Endothelial cell of umbilical vein (primary cell): ENCODE results near the gene ATP2C2. TPM values are rescaled to one million over a fixed set of nuclear protein-coding genes. Genes with fewer than 3 reads are reported as not detected.

Experiments
- BruUV-seq: library from RNA; stranded (reverse); fragments of 400-500 nt; replicated peaks from 2 replicates; lab custom pipeline; 2021; lab: Mats Ljungman, UMichigan
- CTCF ChIA-PET: fragments of 300-600, 350-600 bp; sonication (Branson Sonifier 250); formaldehyde crosslinking; loops from one replicate; lab custom pipeline; 2021; ENCODE audit warnings: antibody characterized with exemption, inconsistent platforms; lab: Charles Lee
- POLR2A ChIA-PET: fragments of 300-600, 350-600 bp; sonication (Branson Sonifier 250); formaldehyde crosslinking; loops from one replicate; lab custom pipeline; 2021; ENCODE audit warnings: antibody characterized with exemption, inconsistent platforms; lab: Charles Lee
- DNase-seq: peaks from one replicate; pipeline ENCODE4 v3.0.0-alpha.2; 2011; ENCODE audit warnings: low read depth, low spot score
- FAIRE-seq: peaks from 2 replicates; lab custom pipeline; 2011; peaks lifted over from hg19 to GRCh38; lab: Jason Lieb, UNC
- H2AFZ ChIP-seq: 2 replicates; pipeline ENCODE4 v1.6.0; 2012; ENCODE audit warnings: low read depth, low read length, control low read depth, inconsistent platforms
- H3K27ac ChIP-seq: 2 replicates; pipeline ENCODE4 v1.5.1; 2011; ENCODE audit warnings: low read depth, mild to moderate bottlenecking, control low read depth, low read length, moderate library complexity; ENCODE audit not compliant: insufficient read depth
- H3K27me3 ChIP-seq, 2 experiments: 2 replicates each; pipeline versions ENCODE4 v1.6.0 to v1.6.1; 2011; ENCODE audit warnings: low read length in 2 of 2, mixed read lengths in 1 of 2; ENCODE audit not compliant: control insufficient read depth in 2 of 2, insufficient read depth in 2 of 2
- H3K36me3 ChIP-seq, 2 experiments: 2 replicates in 1 of 2; 3 replicates in 1 of 2; pipeline ENCODE4 v1.5.1; 2011; ENCODE audit warnings: low read length in 2 of 2, mild to moderate bottlenecking in 1 of 2, moderate library complexity in 1 of 2; ENCODE audit not compliant: control insufficient read depth in 2 of 2, insufficient read depth in 2 of 2; ENCODE audit errors: extremely low read depth in 1 of 2
- H3K4me1 ChIP-seq: 3 replicates; pipeline ENCODE4 v1.5.1; 2011; ENCODE audit warnings: mild to moderate bottlenecking, low read length; ENCODE audit not compliant: control insufficient read depth, insufficient read depth; ENCODE audit errors: extremely low read depth
- H3K4me2 ChIP-seq: 2 replicates; pipeline ENCODE4 v1.6.1; 2011; ENCODE audit warnings: low read length, control low read depth, mixed read lengths; ENCODE audit not compliant: insufficient read depth
- H3K4me3 ChIP-seq, 3 experiments: fragments of 200-600 bp in 1 of 3; sonication (generic), shearing (Covaris generic) in 1 of 3; replicated peaks in 1 of 3; 2 replicates each; pipeline ENCODE4 v1.5.1; 2011 to 2016; ENCODE audit warnings: control low read depth in 3 of 3, low read length in 3 of 3, mild to moderate bottlenecking in 2 of 3, inconsistent platforms in 1 of 3, low read depth in 1 of 3, moderate library complexity in 1 of 3; ENCODE audit not compliant: insufficient read depth in 1 of 3
- H3K79me2 ChIP-seq: 2 replicates; pipeline ENCODE4 v1.6.0; 2012; ENCODE audit warnings: low read length, inconsistent platforms; ENCODE audit not compliant: control insufficient read depth, insufficient read depth
- H3K9ac ChIP-seq: replicated peaks from 2 replicates; pipeline ENCODE3; 2011; ENCODE audit warnings: low read length, control low read depth; ENCODE audit not compliant: insufficient read depth; ENCODE audit errors: extremely low read depth
- H3K9me1 ChIP-seq: replicated peaks from 3 replicates; pipeline ENCODE4 v1.6.0; 2011; ENCODE audit warnings: mild to moderate bottlenecking, low read length; ENCODE audit not compliant: control insufficient read depth, insufficient read depth; ENCODE audit errors: extremely low read depth
- H3K9me3 ChIP-seq: replicated peaks from 2 replicates; pipeline ENCODE4 v1.5.1; 2012; ENCODE audit warnings: low read length, inconsistent platforms; ENCODE audit not compliant: control insufficient read depth, insufficient read depth
- H4K20me1 ChIP-seq: replicated peaks from 2 replicates; pipeline ENCODE3; 2011; ENCODE audit warnings: mild to moderate bottlenecking, low read length; ENCODE audit not compliant: control insufficient read depth, insufficient read depth; ENCODE audit errors: extremely low read depth
- EZH2 ChIP-seq: IDR thresholded peaks from 2 replicates; pipeline ENCODE4 v1.6.1; 2012; ENCODE audit warnings: borderline replicate concordance, low read depth, mild to moderate bottlenecking, moderate library complexity, low read length, inconsistent platforms; ENCODE audit not compliant: severe bottlenecking
- FOS ChIP-seq: IDR thresholded peaks from 2 replicates; pipeline ENCODE4 v1.6.1; 2011; ENCODE audit warnings: mild to moderate bottlenecking, low read length, moderate library complexity, borderline replicate concordance; ENCODE audit not compliant: insufficient read depth
- GATA2 ChIP-seq: IDR thresholded peaks from 2 replicates; pipeline ENCODE4 v1.7.0; 2011; ENCODE audit warnings: low read depth, mild to moderate bottlenecking, moderate library complexity, mixed read lengths, low read length; ENCODE audit not compliant: insufficient read length, insufficient read depth
- JUN ChIP-seq: IDR thresholded peaks from 2 replicates; pipeline ENCODE4 v1.6.1; 2011; ENCODE audit warnings: borderline replicate concordance, low read depth; ENCODE audit not compliant: insufficient read length, insufficient read depth
- MAX ChIP-seq: IDR thresholded peaks from 2 replicates; pipeline ENCODE4 v1.6.1; 2011; ENCODE audit not compliant: insufficient read depth, insufficient read length
- MYC ChIP-seq: IDR thresholded peaks from one replicate; pipeline ENCODE4 v1.6.1; 2011; ENCODE audit warnings: mild to moderate bottlenecking, low read depth, low read length
- POLR2A ChIP-seq: IDR thresholded peaks from 2 replicates; pipeline ENCODE4 v1.6.1; 2012; ENCODE audit warnings: low read depth, mild to moderate bottlenecking, control low read depth, low read length
- POLR2AphosphoS5 ChIP-seq: IDR thresholded peaks from 2 replicates; pipeline ENCODE4 v1.6.1; 2012; ENCODE audit warnings: low read depth, mild to moderate bottlenecking, control low read depth, low read length, moderate library complexity; ENCODE audit not compliant: insufficient read depth
- dilution Hi-C: fragments of 300-500 bp; cut with MboI; formaldehyde crosslinking; loops from one replicate; pipeline ENCODE4 v1.15.0; 2019; ENCODE audit warnings: low sequenced_read_pairs; ENCODE audit not compliant: extremely low pct_ligation_motif_present
- intact Hi-C: fragments of 100-400 bp; cut with micrococcal nuclease; formaldehyde crosslinking; loops from one replicate; pipeline ENCODE4 v1.10.0; 2022
- polyA plus RNA-seq, 4 experiments: library from polyadenylated mRNA; depleted of rRNA in 3 of 4; stranded (reverse) in 3 of 4; unstranded in 1 of 4; fragments of >200 nt; gene quantifications; 2 replicates each; pipeline versions ENCODE4 v1.2.1 to v1.2.3, GENCODE V29; 2011 to 2012; ENCODE audit warnings: missing spikeins in 1 of 4
- total RNA-seq: library from RNA; stranded (reverse); gene quantifications from 2 replicates; pipeline ENCODE4 v1.2.3, GENCODE V29; 2021
- TF ChIP-seq, protein P1 (sequence below), 2 donors: IDR thresholded peaks; 1 replicate in 1 of 2; 2 replicates in 1 of 2; pipeline ENCODE4 v1.5.1; 2011; ENCODE audit warnings: low read length in 2 of 2, mild to moderate bottlenecking in 2 of 2, moderate library complexity in 2 of 2, control low read depth in 1 of 2, inconsistent platforms in 1 of 2, low read depth in 1 of 2; ENCODE audit not compliant: insufficient read depth in 1 of 2; ENCODE audit errors: extremely low read depth in 1 of 2

The ATP2C2 gene
- total and polyA plus RNA-seq, 2 donors (not counting 3 experiments of a cell fraction or from before 2014, with no cell fraction given), result not detected

- Histone ChIP-seq H3K4me3 (no peak overlapping the region), H3K9me1 (no peaks in the 10 kb centered on the region), H3K27me3 (no peaks in the 10 kb centered on the region), H3K9ac (no peak overlapping the region), H3K4me2 (no peak overlapping the region), H2AFZ (no peak overlapping the region), H3K4me1 (no peaks in the 10 kb centered on the region), H3K27ac (no peak overlapping the region), H3K36me3 (peaks cover 0 to 4% of the 10 kb centered on the region in 2 experiments), H3K79me2 (no peaks in the 10 kb centered on the region), H3K9me3 (no peaks in the 10 kb centered on the region), H4K20me1 (no peaks in the 10 kb centered on the region)
- dilution Hi-C loops, result no loop called here
- TF ChIP-seq, protein P1, sequence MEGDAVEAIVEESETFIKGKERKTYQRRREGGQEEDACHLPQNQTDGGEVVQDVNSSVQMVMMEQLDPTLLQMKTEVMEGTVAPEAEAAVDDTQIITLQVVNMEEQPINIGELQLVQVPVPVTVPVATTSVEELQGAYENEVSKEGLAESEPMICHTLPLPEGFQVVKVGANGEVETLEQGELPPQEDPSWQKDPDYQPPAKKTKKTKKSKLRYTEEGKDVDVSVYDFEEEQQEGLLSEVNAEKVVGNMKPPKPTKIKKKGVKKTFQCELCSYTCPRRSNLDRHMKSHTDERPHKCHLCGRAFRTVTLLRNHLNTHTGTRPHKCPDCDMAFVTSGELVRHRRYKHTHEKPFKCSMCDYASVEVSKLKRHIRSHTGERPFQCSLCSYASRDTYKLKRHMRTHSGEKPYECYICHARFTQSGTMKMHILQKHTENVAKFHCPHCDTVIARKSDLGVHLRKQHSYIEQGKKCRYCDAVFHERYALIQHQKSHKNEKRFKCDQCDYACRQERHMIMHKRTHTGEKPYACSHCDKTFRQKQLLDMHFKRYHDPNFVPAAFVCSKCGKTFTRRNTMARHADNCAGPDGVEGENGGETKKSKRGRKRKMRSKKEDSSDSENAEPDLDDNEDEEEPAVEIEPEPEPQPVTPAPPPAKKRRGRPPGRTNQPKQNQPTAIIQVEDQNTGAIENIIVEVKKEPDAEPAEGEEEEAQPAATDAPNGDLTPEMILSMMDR (IDR thresholded peaks at IDR 0.05; ENCODE audit: extremely low read depth in 1 of 2, insufficient read depth in 1 of 2, low read depth in 1 of 2, low read length in 2 of 2), result no peak
- no peak for TF ChIP-seq GATA2
- TF ChIP-seq POLR2A, result no peak
- no peak for TF ChIP-seq POLR2AphosphoS5
- TF ChIP-seq FOS, result no peak
- no peak for TF ChIP-seq EZH2
- TF ChIP-seq MAX, result no peak
- no peak for TF ChIP-seq JUN
- no peak for TF ChIP-seq MYC
- BruUV-seq, result no TSS peak
- no peak for DNase-seq
- POLR2A ChIA-PET, result no interaction called here
- CTCF ChIA-PET, result no interaction called here
- intact Hi-C loops, result no loop called here
- FAIRE-seq, result no peak
Measured at GRCh38 chr16:84467709-84468108, 99.4 kb downstream of the ATP2C2 start.
